ENCODE measurements around the gene MYBPH.

DNA sequence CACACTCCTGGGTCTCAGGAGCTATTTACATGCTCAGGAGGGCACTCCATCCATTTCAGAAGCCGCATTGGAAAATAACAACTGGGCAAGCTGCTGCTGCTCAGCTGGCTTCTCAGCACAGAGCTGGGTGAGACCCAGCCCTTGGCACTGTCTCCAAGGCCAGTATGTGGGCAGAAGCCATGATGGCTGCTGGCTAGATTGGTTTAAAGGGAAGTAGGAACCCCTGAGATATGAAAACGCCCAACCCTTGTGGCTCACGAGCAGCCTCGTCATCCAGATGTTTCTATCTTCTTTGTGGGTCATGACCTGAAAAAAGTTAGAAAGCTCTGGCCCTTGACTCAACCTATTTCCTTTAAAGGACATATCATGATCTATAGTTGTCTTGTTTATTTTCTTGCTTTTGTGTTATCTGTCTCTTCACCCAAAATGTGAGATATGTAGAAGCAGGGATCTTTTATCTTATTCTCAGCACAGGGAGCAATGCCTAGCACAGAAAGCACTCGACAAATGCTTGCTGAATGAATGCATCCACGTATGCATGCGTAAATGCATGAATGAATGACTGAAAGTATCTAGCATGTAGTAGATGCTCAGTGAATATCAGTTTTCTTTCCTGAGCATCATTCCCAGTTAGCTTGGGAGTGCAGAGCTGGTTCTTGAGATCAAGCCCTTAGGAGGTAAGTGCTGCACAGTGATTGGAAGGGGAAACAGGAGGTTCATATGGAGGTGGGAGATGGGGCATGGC, 11.6 kb downstream of the MYBPH start:
- TF ChIP-seq BACH2 (CRISPR knock-in tag; IDR thresholded peaks at IDR 0.05; ENCODE audit: borderline replicate concordance): no peak
- no peak for TF ChIP-seq PPARA (CRISPR knock-in tag; IDR thresholded peaks at IDR 0.05; ENCODE audit: borderline replicate concordance)
- TF ChIP-seq ARNTL (CRISPR knock-in tag; IDR thresholded peaks at IDR 0.05; ENCODE audit: borderline replicate concordance, low read depth): no peak
- no peak for TF ChIP-seq TOX (CRISPR knock-in tag; IDR thresholded peaks at IDR 0.05; ENCODE audit: borderline replicate concordance)
- TF ChIP-seq, protein P1, sequence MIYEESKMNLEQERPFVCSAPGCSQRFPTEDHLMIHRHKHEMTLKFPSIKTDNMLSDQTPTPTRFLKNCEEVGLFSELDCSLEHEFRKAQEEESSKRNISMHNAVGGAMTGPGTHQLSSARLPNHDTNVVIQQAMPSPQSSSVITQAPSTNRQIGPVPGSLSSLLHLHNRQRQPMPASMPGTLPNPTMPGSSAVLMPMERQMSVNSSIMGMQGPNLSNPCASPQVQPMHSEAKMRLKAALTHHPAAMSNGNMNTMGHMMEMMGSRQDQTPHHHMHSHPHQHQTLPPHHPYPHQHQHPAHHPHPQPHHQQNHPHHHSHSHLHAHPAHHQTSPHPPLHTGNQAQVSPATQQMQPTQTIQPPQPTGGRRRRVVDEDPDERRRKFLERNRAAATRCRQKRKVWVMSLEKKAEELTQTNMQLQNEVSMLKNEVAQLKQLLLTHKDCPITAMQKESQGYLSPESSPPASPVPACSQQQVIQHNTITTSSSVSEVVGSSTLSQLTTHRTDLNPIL (CRISPR knock-in tag; IDR thresholded peaks at IDR 0.05; ENCODE audit: low read depth): no peak
- TF ChIP-seq ZFP3 (CRISPR knock-in tag; IDR thresholded peaks at IDR 0.05): no peak
- no peak for TF ChIP-seq ZNF565 (CRISPR knock-in tag; conservative IDR thresholded peaks at IDR 0.05; ENCODE audit: low read depth)
- no peak for TF ChIP-seq ISL1 (CRISPR knock-in tag; IDR thresholded peaks at IDR 0.05)
- TF ChIP-seq, protein P2, sequence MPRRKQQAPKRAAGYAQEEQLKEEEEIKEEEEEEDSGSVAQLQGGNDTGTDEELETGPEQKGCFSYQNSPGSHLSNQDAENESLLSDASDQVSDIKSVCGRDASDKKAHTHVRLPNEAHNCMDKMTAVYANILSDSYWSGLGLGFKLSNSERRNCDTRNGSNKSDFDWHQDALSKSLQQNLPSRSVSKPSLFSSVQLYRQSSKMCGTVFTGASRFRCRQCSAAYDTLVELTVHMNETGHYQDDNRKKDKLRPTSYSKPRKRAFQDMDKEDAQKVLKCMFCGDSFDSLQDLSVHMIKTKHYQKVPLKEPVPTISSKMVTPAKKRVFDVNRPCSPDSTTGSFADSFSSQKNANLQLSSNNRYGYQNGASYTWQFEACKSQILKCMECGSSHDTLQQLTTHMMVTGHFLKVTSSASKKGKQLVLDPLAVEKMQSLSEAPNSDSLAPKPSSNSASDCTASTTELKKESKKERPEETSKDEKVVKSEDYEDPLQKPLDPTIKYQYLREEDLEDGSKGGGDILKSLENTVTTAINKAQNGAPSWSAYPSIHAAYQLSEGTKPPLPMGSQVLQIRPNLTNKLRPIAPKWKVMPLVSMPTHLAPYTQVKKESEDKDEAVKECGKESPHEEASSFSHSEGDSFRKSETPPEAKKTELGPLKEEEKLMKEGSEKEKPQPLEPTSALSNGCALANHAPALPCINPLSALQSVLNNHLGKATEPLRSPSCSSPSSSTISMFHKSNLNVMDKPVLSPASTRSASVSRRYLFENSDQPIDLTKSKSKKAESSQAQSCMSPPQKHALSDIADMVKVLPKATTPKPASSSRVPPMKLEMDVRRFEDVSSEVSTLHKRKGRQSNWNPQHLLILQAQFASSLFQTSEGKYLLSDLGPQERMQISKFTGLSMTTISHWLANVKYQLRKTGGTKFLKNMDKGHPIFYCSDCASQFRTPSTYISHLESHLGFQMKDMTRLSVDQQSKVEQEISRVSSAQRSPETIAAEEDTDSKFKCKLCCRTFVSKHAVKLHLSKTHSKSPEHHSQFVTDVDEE (CRISPR knock-in tag; IDR thresholded peaks at IDR 0.05): no peak
- no peak for TF ChIP-seq ZFP30 (CRISPR knock-in tag; IDR thresholded peaks at IDR 0.05)
- TF ChIP-seq SNAI2 (CRISPR knock-in tag; IDR thresholded peaks at IDR 0.05): no peak
- TF ChIP-seq ZNF70 (CRISPR knock-in tag; IDR thresholded peaks at IDR 0.05): no peak
- no peak for TF ChIP-seq GLIS3 (CRISPR knock-in tag; IDR thresholded peaks at IDR 0.05)
